Germinal center (tissue), 1 donor: Measurements from ENCODE around the gene LMNA.
"Not testable (repeated sequence)": the region's sequence is repeated elsewhere in the genome, so short reads cannot be mapped to it uniquely, and the experiment has no call there.

Source experiments
- DNase-seq: peaks from one replicate; pipeline ENCODE4 v3.0.0; 2012; ENCODE audit warnings: mixed read lengths, low spot score

The LMNA gene

DNA sequence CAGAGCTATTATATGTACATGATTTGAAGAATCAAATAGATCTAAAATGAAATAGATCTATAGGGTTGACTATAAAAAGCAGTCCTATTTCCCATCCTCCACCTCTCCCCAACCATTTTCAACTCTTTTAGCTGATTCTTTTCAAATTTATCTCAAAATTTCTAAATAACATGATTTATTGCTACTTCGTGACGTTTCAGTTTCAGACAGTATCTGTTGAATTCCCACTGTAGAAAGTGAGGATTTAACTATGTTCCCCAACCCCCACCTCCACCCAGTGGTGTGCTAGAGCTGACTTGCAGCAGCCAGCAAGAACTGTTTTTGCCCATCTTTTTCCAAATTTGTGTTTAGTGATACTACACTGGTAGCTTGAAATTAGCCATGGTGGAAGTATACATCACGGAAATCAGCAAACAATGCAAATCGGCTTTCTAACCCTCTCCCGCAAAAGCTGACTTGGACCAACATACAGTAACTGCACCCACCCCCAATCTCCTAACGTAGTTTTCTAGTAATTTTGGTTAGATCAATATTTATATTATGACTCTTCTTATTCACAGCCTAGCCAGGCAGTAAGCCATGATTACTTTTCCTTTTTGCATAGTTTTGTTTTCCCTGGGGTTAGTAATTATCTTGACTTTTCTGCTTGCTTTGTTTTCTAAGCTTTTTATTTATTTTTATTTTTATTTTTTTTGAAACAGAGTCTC lies 49.8 kb downstream of the LMNA start:
- DNase-seq = no peak

DNA sequence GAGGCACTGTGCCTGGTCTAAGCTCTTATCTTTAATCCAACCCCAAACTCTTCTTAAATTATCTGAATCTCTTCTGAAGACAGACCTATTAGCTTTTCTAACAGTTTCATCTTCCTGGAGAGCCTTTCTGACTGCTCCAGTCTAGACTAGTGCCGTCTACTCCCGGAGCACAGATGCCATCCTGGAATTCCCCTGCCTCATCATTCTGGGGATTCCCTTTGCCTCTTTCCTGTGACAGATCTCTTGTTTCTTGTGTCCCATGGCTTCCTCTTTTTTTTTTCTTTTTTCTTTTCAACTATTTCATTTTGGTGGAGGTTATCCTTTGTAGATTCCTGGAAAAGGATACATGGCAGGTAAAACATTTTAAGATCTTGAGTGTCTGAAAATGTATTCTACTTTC lies 50.6 kb downstream of the LMNA start:
- DNase-seq = no peak

DNA sequence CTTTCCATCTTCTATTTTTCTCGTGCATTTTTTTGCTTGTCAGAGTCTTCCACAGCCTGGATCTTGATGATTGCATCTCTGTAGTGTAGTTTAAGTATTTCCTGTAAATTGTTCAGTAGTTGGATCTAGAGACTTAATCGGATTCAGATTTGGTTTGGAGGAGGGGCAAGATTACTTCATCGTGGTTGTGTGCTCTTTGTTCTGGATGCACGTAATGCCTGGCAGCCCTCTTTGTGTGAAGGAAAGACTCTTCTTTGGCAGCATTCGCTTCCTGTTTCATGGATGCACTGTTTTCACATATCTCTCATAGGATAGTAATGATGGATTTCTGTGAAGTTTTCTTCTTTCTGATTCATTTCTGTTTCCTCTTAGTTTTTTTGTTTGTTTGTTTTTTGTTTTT lies 53.0 kb downstream of the LMNA start:
- DNase-seq = no peak

DNA sequence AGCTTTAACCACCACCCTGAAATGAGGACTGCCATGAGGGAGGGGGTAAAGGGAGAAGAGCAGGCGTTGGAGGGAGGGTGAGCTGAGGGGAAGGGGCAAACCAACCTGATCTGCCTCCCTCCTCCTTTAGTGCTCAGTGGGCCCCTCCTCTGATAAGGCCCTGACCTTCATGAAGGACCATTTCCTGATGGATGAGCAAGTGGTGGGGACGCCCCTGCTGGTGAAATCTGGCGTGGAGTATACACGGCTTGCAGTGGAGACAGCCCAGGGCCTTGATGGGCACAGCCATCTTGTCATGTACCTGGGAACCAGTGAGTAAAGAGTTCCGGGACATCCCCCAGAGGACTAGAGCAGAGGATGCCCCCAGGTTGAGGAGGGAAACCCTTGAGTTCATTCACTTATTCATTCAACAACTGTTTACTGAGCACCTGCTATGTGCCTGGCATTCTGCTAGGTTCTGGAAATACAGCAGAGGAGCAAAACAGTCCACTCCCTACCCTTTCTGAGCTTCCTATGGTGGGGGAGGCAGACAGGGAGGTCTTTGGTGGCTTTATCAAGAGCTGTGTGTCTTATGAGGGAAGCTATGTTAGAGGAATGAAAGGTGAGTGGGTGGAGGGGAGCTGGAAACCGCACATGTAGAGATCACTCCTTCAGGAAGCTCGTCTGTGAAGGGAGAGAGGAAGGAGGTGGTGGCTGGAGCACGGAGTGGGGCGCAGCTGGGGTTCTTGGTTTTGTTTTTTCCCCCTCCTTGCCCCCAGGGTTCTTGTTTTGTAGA lies 58.4 kb downstream of the LMNA start:
- DNase-seq = peak; percentile 1

DNA sequence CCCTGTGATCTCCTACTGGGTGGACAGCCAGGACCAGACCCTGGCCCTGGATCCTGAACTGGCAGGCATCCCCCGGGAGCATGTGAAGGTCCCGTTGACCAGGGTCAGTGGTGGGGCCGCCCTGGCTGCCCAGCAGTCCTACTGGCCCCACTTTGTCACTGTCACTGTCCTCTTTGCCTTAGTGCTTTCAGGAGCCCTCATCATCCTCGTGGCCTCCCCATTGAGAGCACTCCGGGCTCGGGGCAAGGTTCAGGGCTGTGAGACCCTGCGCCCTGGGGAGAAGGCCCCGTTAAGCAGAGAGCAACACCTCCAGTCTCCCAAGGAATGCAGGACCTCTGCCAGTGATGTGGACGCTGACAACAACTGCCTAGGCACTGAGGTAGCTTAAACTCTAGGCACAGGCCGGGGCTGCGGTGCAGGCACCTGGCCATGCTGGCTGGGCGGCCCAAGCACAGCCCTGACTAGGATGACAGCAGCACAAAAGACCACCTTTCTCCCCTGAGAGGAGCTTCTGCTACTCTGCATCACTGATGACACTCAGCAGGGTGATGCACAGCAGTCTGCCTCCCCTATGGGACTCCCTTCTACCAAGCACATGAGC lies 62.2 kb downstream of the LMNA start:
- no peak for DNase-seq

DNA sequence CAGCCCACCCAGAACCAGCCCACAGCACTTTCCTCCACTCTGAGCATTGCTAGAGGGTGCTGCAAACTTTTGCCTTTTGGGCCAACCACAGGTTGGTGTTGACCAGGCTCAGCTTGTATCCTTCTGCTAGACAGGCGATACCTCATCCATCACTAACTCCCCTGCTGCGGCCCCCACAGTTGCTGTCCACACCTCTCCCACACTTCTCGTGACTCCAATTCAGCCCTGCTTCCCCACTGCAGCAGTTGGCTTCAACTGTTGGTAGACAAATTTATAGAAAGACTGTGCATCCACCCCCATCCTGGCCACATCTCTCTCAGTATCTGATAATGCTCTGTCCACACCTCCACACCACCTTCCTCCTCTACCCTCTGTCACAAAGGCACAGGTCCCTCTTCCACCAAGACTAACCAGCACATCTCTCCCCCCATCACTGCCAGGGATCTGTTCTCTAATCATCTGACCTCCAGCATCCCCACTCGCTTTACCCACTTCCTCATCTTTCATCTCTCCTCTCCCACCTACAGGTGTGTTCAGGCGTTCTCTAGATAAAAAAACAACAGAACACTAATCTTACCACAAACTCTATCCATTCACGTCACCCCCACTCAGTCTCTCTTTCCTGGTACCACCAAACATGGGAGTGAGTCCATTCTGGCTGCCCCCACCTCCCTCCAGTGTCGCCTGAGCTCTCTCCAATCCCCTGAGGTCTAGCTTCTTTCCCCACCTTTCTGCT lies 63.6 kb downstream of the LMNA start:
- DNase-seq = no peak

DNA sequence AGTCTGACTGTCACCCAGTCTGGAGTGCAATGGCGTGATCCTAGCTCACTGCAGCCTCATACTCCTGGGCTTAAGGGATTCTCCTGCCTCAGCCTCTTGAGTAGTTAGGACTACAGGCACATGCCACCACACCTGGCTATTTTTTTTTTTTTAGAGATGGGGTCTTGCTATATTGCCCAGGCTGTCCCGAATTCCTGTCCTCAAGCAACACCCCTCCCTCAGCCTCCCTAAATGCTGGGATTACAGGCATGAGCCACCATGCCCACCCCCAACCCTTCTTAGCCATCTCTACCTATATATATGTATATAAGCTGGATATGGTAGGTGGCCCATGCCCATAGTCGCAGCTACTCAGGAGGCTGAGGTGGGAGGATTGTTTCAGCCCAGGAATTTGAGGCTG lies 66.0 kb downstream of the LMNA start:
- no peak for DNase-seq

DNA sequence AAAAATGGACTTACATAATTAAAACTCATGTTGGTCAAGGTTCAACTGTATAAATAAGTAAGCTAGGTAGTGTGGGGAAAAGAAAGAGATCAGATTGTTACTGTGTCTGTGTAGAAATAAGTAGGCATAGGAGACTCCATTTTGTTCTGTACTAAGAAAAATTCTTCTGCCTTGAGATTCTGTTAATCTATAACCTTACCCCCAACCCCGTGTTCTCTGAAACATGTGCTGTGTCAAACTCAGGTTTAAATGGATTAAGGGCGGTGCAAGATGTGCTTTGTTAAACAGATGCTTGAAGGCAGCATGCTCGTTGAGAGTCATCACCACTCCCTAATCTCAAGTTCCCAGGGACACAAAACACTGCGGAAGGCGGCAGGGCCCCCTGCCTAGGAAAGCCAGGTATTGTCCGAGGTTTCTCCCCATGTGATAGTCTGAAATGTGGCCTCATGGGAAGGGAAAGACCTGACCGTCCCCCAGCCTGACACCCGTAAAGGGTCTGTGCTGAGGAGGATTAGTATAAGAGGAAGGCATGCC lies 66.9 kb downstream of the LMNA start:
- not testable (repeated sequence) for DNase-seq

DNA sequence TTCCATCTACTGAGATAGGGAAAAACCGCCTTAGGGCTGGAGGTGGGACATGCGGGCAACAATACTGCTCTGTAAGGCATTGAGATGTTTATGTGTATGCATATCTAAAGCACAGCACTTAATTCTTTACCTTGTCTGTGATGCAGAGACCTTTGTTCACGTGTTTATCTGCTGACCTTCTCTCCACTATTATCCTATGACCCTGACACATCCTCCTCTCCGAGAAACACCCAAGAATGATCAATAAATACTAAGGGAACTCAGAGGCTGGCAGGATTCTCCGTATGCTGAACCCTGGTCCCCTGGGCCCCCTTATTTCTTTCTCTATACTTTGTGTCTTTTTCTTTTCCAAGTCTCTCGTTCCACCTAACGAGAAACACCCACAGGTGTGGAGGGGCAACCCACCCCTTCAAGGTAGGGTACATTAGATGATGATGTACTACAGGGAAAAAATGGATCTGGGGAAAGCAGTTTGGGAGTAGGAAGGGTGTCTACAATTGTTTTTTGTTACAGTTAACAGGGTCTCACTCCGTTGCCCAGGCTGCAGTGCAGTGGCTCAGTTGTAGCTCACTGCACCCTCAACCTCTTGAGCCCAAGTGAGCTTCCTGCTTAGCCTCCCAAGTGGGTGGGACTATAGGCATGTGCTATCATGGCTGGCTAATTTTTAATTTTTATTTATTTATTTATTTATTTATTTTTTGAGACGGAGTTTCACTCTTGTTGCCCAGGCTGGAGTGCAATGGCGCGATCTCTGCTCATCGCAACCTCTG lies 67.7 kb downstream of the LMNA start:
- DNase-seq = not testable (repeated sequence)

DNA sequence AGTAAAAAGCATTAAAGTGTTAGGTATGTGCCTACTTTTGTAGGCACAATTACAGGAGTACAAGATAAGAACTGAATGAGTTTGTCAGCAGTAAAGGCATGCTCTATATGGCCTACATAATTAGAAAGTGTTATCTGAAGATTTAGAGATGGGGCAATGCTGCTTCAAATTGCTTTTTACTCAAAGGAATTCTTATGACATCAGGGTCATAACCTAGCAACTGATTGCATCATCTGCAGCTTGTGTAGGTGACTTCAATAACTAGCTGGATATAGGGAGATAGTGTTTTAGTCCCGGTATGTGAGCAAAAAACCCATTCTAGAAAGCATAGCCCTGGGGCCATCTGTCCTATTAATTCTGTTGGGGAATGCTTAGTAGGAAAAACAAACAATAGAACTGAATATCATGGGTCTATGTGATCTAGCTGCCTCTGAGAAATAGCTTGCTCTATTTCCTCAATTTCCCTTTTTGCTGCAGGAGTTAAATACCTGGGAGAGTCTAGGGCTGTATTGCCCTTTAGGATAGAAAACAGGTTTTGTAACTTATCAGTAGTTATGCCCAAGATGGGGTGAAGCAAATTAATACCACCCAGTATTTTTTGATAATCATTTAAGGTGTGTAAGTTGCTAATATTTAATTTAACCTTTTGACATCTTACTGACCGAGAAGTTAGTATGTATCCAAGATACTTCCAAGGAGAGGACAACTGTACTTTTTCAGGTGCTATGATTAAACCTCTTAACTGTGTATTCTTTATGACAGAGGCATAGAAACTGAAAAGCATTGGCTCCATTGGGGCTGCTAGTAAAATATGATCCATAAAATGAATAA lies 72.1 kb downstream of the LMNA start:
- not testable (repeated sequence) for DNase-seq
